Activated CD8-positive, alpha-beta memory T cell treated with anti-CD3 and anti-CD28 coated beads for 48 hours (primary cell): ENCODE measurements around the gene TAC4.

Experiments used
- DNase-seq, 3 experiments: peaks; one replicate each; pipeline ENCODE4 v3.0.0-alpha.2; 2020; ENCODE audit warnings: low read depth in 2 of 3, low spot score in 2 of 3

Gene TAC4

DNA sequence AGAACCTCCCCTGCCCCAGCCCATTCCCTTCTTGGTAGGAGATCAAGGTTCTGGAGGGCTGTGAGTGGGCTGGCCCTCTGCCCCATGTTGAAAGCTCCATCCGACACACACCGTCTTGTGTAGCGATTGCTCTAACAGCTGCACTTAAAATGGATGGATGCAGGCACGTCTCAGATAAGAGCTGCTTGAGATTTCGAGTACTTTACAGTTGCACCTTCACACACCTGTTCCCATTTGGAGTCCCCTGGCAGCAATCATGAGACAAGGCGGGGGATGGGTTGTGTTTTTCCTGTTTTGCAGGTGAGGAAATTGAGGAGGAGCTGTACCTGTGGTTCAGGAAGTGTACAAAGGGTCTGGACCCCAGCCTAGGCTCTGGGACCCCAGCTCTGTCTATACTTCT, 25.6 kb upstream of the TAC4 start:
- DNase-seq: no peak

DNA sequence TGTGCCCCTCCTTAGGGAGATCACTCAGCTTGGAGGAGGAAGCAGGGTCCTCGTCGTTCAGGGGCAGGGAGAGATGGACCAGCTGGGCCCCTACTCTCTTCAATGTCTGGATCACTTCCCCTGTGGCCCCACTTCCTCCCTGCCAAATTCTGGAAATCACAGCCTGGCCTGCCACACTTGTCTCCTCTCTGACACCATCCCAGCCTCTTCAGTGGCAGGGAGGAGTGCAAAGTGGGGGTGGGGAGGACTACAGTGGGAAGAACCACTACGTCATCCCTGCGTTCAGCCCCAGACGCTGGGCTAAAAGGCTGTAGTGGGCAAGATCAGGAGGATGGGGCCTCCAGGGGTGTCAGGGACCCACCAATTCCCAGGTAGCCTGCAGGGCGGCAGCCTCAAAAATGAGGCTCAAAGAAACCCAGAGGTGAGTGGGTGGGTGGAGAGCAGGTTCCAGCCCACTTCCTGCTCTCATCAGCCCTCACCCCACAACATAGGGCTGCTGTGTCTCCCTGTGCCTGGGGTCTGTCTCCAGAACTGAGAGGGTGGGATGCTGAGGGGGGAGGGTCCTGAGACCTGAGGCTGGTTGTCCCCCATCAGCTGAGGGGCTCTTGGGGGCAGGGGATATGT, 25.0 kb upstream of the TAC4 start:
- no peak for DNase-seq

DNA sequence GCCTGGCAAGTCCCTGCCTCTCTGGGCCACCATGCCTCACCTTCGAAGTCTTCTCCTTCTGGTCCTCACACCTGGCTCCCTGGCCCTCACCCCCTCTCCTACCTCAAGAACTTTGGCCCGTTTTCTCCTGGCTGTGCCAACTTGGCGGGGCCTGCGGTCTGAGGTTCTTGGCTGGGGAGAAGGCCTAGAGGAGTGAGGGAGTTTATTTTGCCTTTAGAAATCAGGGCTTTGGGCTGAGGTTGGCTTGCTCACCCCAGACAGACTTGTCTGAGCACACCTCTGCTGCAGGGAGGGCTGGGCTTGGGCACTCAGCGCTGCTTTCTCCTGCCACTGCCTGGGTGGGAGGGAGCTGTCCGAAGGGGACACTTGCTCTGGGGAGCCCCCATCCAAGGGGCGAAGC, 23.3 kb upstream of the TAC4 start:
- no peak for DNase-seq

GRCh38 chr17:49870298-49870697, 22.4 kb upstream of the TAC4 start:
- no peak for DNase-seq

GRCh38 chr17:49869038-49869374, 21.1 kb upstream of the TAC4 start:
- DNase-seq: no peak

- no peak for DNase-seq
Measured at GRCh38 chr17:49866882-49867413, 19.1 kb upstream of the TAC4 start.

GRCh38 chr17:49866019-49866380, 18.1 kb upstream of the TAC4 start:
- no peak for DNase-seq

DNA sequence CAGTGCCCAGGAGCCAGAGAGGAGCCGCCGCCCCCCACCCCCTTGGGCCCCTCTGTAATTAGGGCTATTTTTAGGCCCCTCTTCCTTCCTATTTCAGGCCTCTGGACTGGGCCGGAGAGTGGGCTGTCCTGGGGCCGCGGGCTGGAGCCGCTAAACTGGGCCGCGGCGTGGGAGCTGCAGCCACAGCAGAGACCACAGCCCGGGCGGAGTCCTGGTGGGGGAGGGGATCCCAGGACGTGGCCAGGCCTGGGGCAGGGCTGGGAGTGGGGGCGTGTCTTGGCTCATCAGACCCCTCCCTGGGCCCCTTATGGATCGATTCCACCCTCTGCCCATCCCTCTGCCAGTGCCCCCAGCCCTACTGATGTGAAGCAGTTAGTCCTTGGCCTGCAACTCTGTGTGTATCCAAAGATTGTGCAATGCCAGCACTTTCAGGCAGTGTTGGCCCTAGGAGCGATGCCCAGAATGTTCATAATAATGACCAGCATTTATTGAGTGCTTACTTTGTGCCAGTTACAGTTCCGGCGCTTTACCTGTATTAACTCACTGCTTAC, 15.0 kb upstream of the TAC4 start:
- DNase-seq: no peak

GRCh38 chr17:49861150-49861884, 13.4 kb upstream of the TAC4 start:
- DNase-seq: peak in 2 of 3 experiments; percentile 15 to 30

GRCh38 chr17:49859991-49860953, 12.4 kb upstream of the TAC4 start:
- no peak for DNase-seq

GRCh38 chr17:49858796-49859195, 10.9 kb upstream of the TAC4 start:
- DNase-seq: no peak

GRCh38 chr17:49854126-49854525, 6.3 kb upstream of the TAC4 start:
- DNase-seq: no peak

DNA sequence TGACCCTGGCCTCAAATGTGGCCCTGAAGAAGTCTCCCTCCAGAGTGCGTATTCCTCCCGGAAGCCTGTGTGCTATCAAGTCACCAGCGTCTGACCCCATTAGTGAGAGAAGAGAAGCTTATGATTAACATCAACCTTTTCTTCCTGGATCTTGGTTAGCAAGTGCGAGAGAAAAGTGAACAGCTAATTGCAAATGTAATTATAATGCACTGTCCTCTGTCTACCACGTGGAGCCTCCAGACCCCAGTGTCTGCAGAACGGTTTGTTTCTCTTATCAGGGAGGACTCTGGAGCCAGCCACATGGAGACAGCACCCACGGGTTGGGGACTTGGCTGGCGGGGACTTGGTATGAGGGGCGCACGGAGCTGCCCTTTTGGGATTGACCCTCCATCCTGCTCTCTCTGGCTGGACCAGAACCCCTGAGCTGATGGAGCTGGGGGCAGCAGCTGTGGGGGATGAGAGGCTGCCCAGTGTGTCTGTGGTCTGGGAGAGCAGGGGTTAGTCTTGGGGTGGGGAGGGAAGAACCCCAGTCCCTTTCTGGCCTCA, 5.7 kb upstream of the TAC4 start:
- DNase-seq: no peak

- peak; percentile 14 to 63 (median 40) for DNase-seq
Measured at GRCh38 chr17:49851387-49852291, 3.8 kb upstream of the TAC4 start.

GRCh38 chr17:49850772-49851386, 3.0 kb upstream of the TAC4 start:
- no peak for DNase-seq

GRCh38 chr17:49850218-49850610, 2.3 kb upstream of the TAC4 start:
- DNase-seq: no peak

DNA sequence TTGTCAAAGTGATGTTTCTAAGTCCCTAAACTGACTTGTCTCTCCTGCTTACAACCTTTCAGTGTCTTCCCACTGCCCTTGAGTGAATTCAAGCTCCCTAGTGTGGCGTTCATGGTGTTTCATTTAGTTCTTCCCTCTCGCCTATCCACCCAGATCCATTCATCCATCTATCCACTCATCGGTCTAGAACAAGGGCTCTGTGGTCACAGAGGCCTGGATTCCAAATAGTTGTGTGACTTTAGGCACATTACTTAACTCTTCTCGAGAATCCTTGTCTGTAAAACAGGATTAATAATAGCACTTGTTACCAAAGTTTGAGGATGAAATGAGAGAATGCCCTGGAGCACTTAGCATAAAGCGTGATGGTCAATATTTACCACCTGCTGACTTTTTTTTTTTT, 870 bp upstream of the TAC4 start:
- no peak for DNase-seq

DNA sequence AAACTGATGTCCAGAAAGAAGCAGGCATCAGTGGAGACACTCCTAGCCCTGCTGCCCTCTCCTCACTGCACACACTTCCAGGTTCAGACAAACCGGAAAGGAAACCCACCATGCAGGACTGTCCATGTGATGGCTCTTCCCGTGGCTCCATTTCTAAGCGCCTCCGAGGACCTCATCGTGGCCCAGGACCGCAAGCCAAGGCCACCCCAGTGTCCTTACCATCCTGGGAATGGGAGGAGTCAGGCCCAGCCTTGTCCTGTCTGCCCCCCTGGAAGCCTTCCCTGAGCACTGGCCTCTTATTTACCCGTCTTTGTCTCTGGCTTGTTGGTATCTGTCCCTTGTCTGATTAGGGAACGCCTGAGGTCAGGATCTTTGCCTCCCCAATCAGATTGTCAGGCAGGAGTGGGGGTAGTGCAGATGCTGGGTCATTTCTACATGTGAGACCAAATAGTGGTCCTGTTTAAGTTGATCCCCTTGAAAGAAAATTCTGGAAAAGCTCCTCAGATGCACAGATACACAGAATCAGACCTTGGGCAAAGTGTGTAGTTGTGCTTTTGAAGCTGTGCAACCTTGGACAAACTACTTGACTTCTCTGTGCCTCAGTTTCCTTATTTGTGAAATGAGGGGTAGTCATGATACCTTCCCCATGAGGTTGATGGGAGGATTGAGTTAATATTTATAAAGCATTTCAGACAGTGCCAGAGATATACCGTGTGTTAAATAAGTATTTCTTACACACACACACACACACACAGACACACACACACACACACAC, 744 bp downstream of the TAC4 start:
- DNase-seq: no peak

DNA sequence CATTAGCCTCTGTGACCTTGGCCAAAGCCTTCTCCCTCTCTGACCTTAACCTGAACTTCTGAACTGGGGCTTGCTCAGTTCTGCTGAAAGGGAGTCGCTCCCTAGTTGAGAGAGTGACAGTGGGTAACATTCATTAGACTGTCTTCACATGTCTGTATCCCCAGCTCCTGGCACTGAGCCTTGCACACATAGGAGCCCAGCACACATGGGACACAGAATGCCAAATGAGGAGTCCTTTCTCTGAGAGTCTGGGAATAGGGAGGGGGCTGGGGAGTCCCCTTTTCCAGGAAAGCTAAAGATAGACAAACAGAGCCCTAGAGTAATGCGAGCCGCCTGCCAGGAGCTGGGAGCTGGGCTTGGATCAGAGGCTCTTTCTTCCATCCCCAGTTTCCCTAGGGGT, 2.5 kb downstream of the TAC4 start:
- DNase-seq: no peak
